ENCODE data around the gene PLK5.

PLK5 gene

GRCh38 chr19:1551068-1552040 lies 27.5 kb downstream of the PLK5 start:
- Histone ChIP-seq H3K4me1 (no peaks in the 10 kb centered on the region), H3K27me3 (no peaks in the 10 kb centered on the region), H3K9me3 (no peaks in the 10 kb centered on the region), H3K36me3 (peaks cover 6% of the 10 kb centered on the region), H3K4me3 (ENCODE audit: low read depth, low read length) (no peak overlapping the region)
- TF ChIP-seq, protein P1, sequence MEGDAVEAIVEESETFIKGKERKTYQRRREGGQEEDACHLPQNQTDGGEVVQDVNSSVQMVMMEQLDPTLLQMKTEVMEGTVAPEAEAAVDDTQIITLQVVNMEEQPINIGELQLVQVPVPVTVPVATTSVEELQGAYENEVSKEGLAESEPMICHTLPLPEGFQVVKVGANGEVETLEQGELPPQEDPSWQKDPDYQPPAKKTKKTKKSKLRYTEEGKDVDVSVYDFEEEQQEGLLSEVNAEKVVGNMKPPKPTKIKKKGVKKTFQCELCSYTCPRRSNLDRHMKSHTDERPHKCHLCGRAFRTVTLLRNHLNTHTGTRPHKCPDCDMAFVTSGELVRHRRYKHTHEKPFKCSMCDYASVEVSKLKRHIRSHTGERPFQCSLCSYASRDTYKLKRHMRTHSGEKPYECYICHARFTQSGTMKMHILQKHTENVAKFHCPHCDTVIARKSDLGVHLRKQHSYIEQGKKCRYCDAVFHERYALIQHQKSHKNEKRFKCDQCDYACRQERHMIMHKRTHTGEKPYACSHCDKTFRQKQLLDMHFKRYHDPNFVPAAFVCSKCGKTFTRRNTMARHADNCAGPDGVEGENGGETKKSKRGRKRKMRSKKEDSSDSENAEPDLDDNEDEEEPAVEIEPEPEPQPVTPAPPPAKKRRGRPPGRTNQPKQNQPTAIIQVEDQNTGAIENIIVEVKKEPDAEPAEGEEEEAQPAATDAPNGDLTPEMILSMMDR (IDR thresholded peaks at IDR 0.05; ENCODE audit: low read depth, low read length): no peak
- no peak for DNase-seq

- H3K4me1 ChIP-seq: no peaks in the 10 kb centered on the region
- H3K9me3 ChIP-seq: no peaks in the 10 kb centered on the region
- no peaks in the 10 kb centered on the region for H3K27me3 ChIP-seq
- peaks cover 14% of the 10 kb centered on the region for H3K36me3 ChIP-seq
- DNase-seq: no peak
- H3K4me3 ChIP-seq (ENCODE audit: low read depth, low read length): no peak overlapping the region
- TF ChIP-seq, protein P1 (IDR thresholded peaks at IDR 0.05; ENCODE audit: low read depth, low read length): no peak
Observed at GRCh38 chr19:1553415-1553814, 29.5 kb downstream of the PLK5 start.

DNA sequence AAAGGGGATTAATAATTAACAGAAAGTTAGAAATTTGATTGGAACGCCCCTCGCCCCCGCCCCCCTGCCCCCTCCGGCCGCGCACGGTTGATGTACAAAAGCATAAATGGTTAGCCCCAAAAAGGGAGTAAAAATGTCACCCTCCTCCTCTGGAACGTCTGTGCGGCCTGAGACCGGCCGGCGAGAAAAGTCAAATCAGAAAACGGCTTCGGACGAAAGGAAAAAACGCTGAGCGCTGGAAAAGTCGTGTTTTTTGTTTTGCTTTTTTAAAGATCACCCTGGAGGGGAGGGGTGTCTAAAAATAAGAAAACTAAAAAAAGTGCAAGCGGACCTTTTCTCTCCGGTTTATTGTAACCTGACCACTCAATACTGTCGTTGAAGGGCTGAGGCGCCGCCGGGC lies 31.1 kb downstream of the PLK5 start:
- Histone ChIP-seq H3K9me3 (no peaks in the 10 kb centered on the region), H3K4me1 (no peaks in the 10 kb centered on the region)
- TF ChIP-seq, protein P1 (IDR thresholded peaks at IDR 0.05; ENCODE audit: low read depth, low read length): no peak

GRCh38 chr19:1555487-1556389 lies 31.9 kb downstream of the PLK5 start:
- H3K27me3 ChIP-seq: no peaks in the 10 kb centered on the region
- H3K9me3 ChIP-seq: no peaks in the 10 kb centered on the region
- TF ChIP-seq, protein P1 (IDR thresholded peaks at IDR 0.05; ENCODE audit: low read depth, low read length): no peak
- peaks cover 21% of the 10 kb centered on the region for H3K36me3 ChIP-seq
- no peaks in the 10 kb centered on the region for H3K4me1 ChIP-seq
- H3K4me3 ChIP-seq (ENCODE audit: low read depth, low read length): no peak overlapping the region
- DNase-seq: no peak

More for the DNA sequence above, 31.1 kb downstream of the PLK5 start:
- peaks cover 14% of the 10 kb centered on the region for H3K36me3 ChIP-seq
- no peak overlapping the region for H3K4me3 ChIP-seq (ENCODE audit: low read depth, low read length)
- no peak for DNase-seq
- H3K27me3 ChIP-seq: no peaks in the 10 kb centered on the region

GRCh38 chr19:1556390-1557070 lies 32.7 kb downstream of the PLK5 start:
- no peak overlapping the region for H3K4me3 ChIP-seq (ENCODE audit: low read depth, low read length)
- no peaks in the 10 kb centered on the region for H3K4me1 ChIP-seq
- H3K27me3 ChIP-seq: no peaks in the 10 kb centered on the region
- TF ChIP-seq, protein P1 (IDR thresholded peaks at IDR 0.05; ENCODE audit: low read depth, low read length): no peak
- DNase-seq: no peak
- H3K9me3 ChIP-seq: no peaks in the 10 kb centered on the region
- H3K36me3 ChIP-seq: peaks cover 27% of the 10 kb centered on the region

Data from BE2C (cell line).